HL-60 (cell line): ENCODE data around the gene SGIP1.

ENCODE experiments used
- DNase-seq, 2 experiments: peaks; one replicate each; pipeline ENCODE4 v3.0.0-alpha.2; 2010 to 2020; ENCODE audit warnings: low read depth in 1 of 2, low spot score in 1 of 2
- H3K27ac ChIP-seq: fragments of 250-450 bp; sonication (Bioruptor Pico); replicated peaks from 2 replicates; pipeline ENCODE4 v1.5.1; 2020; ENCODE audit warnings: mild to moderate bottlenecking, moderate library complexity
- H3K27me3 ChIP-seq: fragments of 250-450 bp; sonication (Bioruptor Pico); 2 replicates; pipeline ENCODE4 v1.5.1; 2021; ENCODE audit warnings: mild to moderate bottlenecking, moderate library complexity; ENCODE audit not compliant: insufficient read depth, poor library complexity, severe bottlenecking
- H3K4me3 ChIP-seq: replicated peaks from 2 replicates; pipeline ENCODE4 v1.5.1; 2011; ENCODE audit warnings: mild to moderate bottlenecking, control low read depth, low read length; ENCODE audit not compliant: insufficient read depth
- GABPA ChIP-seq: IDR thresholded peaks from 2 replicates; pipeline ENCODE4 v1.6.1; 2012; ENCODE audit warnings: low read depth
- POLR2AphosphoS5 ChIP-seq: IDR thresholded peaks from 2 replicates; pipeline ENCODE4 v1.6.1; 2012; ENCODE audit warnings: low read depth
- REST ChIP-seq: IDR thresholded peaks from 2 replicates; pipeline ENCODE4 v1.6.1; 2012; ENCODE audit warnings: low read depth; ENCODE audit not compliant: insufficient replicate concordance
- SPI1 ChIP-seq: IDR thresholded peaks from 2 replicates; pipeline ENCODE4 v1.6.1; 2012; ENCODE audit warnings: low read depth, mild to moderate bottlenecking, borderline replicate concordance
- TF ChIP-seq, protein P1 (sequence below): IDR thresholded peaks from one replicate; pipeline ENCODE4 v1.5.1; 2011; ENCODE audit warnings: low read length, control low read depth, inconsistent platforms; ENCODE audit not compliant: insufficient read depth

SGIP1 gene

GRCh38 chr1:66598670-66599069 is 64.7 kb downstream of the SGIP1 start:
- Histone ChIP-seq H3K27ac (no peak overlapping the region), H3K27me3 (no peaks in the 10 kb centered on the region), H3K4me3 (no peak overlapping the region)
- TF ChIP-seq, protein P1, sequence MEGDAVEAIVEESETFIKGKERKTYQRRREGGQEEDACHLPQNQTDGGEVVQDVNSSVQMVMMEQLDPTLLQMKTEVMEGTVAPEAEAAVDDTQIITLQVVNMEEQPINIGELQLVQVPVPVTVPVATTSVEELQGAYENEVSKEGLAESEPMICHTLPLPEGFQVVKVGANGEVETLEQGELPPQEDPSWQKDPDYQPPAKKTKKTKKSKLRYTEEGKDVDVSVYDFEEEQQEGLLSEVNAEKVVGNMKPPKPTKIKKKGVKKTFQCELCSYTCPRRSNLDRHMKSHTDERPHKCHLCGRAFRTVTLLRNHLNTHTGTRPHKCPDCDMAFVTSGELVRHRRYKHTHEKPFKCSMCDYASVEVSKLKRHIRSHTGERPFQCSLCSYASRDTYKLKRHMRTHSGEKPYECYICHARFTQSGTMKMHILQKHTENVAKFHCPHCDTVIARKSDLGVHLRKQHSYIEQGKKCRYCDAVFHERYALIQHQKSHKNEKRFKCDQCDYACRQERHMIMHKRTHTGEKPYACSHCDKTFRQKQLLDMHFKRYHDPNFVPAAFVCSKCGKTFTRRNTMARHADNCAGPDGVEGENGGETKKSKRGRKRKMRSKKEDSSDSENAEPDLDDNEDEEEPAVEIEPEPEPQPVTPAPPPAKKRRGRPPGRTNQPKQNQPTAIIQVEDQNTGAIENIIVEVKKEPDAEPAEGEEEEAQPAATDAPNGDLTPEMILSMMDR: no peak
- TF ChIP-seq SPI1 (no peak), REST (no peak), GABPA (no peak), POLR2AphosphoS5 (no peak)
- DNase-seq: no peak

DNA sequence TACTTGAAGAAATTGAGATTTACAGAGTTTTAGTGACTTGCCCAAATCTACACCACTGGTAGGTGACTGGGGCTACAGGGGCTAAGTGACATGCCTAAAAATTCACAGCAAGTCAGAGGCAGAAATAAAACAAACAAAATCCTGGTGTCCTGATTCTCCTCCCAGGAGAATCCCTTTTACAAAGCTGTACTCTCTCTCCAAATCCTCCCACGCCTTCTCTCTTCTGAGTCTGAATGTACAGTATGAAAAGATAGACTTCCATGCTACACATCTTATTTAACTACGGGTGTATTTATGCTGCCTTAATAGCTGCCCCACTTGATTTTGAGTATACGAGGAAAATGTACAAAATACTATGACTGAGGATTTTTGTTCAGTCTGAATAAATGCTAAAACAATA is 65.4 kb downstream of the SGIP1 start:
- DNase-seq: no peak
- H3K4me3 ChIP-seq: no peak overlapping the region
- no peak for TF ChIP-seq GABPA
- TF ChIP-seq POLR2AphosphoS5: no peak
- no peak for TF ChIP-seq REST
- TF ChIP-seq SPI1: no peak
- TF ChIP-seq, protein P1: no peak
- no peak overlapping the region for H3K27ac ChIP-seq
- H3K27me3 ChIP-seq: no peaks in the 10 kb centered on the region

DNA sequence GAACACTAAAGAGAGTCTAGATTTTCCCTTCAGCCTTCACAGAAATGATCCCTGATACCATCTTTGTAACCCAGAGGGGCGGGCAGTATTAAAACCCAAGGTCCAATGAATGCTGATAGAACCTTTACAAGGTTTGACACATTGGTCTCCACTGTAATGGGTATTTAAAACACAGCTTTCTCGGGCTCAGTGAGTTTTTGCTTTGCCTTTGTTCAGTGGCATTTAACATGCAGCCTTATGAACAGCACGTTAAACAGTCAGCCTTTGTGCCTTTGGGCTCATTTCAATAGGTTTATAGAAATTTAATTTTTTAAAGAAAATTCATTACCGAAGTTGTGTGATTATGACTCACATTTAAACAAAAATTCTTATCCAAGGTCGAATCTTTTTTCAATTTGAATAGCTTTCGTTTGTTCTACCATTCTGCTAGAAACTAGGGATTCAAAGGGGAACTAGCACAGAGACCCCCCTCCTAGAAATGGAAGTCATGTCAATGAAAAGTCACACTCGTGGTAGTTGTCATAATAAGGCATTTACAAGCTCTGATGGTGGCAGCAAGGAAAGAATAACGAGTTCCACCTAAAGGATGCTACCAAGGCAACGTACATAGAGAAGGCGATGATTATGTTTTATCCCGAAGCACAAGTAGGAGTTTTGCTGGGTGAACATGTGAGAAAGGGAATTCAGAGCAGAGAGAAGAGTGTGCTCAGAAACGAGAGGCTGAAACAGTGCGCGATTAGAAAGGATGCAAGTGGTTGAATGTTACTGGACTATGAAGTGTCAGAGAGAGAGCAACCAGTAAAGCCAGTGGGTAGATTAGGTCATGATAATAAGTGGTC is 66.2 kb downstream of the SGIP1 start:
- H3K27me3 ChIP-seq: no peaks in the 10 kb centered on the region
- no peak overlapping the region for H3K27ac ChIP-seq
- DNase-seq: no peak
- H3K4me3 ChIP-seq: no peak overlapping the region
- TF ChIP-seq REST (no peak), GABPA (no peak)
- TF ChIP-seq, protein P1: no peak
